Measurements from ENCODE around the gene TNK2.
"Not testable (repeated sequence)": the region's sequence is repeated elsewhere in the genome, so short reads cannot be mapped to it uniquely, and the experiment has no call there.

TNK2 gene

GRCh38 chr3:195883160-195883559 is 25.2 kb downstream of the TNK2 start:
- DNase-seq = no peak

- no peak for DNase-seq
Measured at GRCh38 chr3:195882002-195882441, 26.3 kb downstream of the TNK2 start.

- no peak for DNase-seq
Measured at GRCh38 chr3:195881276-195881988, 26.9 kb downstream of the TNK2 start.

GRCh38 chr3:195880037-195880431 is 28.3 kb downstream of the TNK2 start:
- DNase-seq = no peak

- no peak for DNase-seq
Measured at GRCh38 chr3:195879416-195880036, 28.8 kb downstream of the TNK2 start.

DNA sequence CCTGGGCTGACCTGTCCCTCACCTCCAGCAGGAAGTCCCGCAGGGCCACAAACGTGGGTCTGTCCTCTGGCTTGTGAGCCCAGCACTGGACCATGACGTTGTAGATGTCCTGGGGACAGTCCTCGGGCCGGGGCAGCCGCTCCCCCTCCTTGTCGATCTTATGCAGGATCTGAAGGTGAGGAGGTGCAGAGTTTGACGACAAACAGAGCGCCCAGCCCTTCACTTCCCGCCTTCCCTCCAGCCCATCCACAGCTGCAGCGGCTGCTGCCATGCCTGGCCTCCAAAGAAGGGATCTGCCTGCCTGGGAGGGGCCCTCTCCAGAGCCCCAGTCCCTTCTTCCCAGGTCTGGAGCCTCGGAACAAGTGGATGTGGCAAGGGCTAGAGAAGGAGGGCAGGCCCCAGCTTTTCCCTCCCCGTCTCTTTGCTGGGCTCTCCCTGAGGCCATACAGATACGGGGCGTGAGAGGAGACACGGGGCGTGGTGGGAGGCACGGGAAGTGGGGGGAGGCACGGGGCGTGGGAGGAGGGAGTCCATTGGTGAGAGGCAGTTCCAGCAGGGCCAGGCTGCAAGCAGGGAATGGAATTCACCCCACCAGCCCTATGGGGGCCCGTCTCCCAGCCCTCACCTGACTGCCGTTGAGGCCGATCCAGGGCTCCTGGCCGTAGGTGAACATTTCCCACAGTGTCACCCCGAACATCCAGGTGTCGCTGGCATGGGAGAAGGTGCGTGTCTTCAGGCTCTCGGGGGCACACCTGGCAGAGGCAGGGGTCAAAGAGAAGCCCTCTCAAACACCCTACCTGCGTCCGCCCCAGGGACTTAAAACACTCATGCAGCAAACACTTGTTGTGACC is 29.7 kb downstream of the TNK2 start:
- DNase-seq = no peak

- no peak for DNase-seq
Measured at GRCh38 chr3:195877767-195878423, 30.5 kb downstream of the TNK2 start.

DNA sequence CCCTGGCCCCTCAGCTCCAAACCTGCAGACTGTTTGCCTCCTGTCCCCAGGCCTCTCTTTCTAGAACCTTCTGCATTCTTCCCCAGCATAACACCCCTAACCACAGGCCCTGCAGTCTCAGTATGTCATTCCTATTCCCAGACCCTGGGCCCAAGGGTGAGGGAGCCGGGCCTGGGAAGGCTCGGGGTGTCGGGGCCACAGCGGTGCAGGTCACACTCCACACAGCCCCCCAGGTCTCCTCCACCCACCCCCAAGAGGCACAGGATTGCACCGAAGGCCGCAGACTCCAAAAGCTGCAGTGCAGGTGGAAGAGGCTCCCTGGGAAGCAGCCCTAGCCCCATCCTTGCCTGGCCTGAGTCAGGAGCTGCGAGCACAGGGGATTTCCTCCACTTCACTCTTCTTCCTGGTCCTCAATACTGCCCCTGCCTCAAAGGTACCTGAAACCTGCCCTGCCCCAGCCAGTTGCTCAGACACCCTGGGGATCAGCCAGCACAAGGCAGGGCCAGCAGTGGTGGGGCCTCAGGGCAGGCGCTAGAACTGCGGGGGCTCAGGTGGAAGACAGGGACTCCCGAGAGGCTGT is 31.1 kb downstream of the TNK2 start:
- no peak for DNase-seq

- DNase-seq = no peak
Measured at GRCh38 chr3:195876297-195877064, 31.9 kb downstream of the TNK2 start.

DNA sequence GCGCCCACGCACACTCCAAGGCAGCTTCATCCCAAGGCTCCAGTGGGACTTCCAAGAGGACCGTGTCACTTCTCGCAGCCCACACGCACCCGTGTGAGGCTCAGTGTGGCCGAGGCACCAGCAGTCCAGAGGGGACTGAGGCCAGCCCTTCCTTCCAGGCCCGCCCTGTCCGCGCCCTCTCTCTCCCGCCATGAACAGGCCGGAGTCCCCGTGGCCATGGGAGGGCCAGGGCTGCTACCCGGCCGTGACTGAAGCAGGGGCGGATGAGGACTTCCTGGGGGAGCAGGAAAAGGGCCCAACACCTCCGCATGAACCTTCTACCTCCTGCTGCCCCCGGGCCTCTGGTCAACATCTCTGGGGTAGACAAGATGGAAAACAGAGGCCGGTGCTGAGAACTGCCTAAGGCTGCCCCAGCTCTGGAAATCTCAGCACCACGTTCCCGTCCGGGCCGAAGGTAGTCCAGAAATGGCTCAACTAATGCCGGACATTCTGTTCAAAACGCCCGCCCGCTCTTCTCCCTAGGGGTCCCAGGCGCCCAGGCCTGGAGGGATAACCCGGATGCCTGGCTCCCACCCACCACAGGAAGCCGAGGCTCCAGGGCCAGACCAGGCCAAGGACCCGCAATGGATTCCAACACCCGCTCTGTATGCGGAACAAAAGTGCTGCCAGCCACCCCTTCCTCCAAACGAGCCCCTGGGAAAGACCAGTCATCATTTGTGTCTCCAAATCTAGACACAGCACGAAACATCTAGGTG is 32.7 kb downstream of the TNK2 start:
- DNase-seq = no peak

GRCh38 chr3:195873971-195874370 is 34.4 kb downstream of the TNK2 start:
- DNase-seq = no peak

GRCh38 chr3:195873281-195873887 is 35.0 kb downstream of the TNK2 start:
- no peak for DNase-seq

DNA sequence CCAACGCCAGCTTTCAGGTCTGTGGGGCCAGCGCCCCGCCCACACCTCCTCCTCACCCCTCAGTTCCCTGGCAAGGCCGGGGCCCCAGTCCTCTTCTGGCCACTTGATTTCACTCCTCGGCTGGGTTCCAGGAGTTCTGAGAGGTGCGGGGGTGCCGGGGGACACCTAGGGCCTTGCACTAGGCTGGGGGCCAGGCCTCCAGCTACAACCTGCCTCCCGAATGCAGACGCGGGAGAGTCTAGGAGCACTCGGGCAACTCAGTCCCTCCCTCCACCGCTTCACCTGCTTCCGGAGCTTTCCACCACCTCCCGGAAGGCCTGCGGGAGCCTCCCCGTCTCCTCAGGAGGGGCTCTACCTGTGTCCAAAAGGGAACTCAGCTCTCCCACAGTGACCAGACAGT is 35.6 kb downstream of the TNK2 start:
- DNase-seq = no peak

DNA sequence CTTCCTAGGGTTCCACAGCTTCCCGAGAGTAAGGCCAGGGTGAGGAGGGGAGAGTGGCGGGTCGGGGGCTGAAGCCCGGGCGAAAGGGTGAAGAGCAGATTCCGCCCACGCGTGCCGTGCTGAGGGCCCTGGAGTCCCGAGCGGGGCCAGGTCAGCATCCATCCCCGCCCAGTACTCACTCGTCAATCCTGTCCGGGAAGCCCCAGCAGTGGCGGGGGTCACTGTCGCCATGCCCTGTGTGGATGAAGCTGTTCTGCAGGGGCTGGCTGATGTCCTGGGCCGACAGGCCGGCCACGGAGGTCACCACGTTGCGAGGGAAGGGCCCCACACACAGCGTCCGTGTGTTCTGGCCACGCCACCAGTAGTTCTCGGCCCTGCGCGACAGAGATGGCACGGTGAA is 36.3 kb downstream of the TNK2 start:
- no peak for DNase-seq

DNA sequence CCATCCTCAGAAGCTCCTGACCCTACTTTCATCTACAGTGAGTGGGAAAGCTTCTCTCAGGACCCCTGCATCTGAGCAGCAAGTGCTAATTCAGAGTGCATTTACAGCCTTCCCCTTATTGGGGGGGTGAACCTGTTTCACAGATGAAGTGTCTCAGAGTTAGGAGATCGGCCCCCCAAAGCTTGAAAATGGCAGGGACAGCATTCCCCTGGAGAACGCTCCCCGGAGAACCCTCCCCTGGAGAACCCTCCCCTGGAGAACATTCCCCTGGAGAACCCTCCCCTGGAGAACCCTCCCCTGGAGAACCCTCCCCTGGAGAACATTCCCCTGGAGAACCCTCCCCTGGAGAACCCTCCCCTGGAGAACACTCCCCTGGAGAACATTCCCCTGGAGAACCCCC is 36.7 kb downstream of the TNK2 start:
- not testable (repeated sequence) for DNase-seq

- no peak for DNase-seq
Measured at GRCh38 chr3:195870937-195871336, 37.4 kb downstream of the TNK2 start.

DNA sequence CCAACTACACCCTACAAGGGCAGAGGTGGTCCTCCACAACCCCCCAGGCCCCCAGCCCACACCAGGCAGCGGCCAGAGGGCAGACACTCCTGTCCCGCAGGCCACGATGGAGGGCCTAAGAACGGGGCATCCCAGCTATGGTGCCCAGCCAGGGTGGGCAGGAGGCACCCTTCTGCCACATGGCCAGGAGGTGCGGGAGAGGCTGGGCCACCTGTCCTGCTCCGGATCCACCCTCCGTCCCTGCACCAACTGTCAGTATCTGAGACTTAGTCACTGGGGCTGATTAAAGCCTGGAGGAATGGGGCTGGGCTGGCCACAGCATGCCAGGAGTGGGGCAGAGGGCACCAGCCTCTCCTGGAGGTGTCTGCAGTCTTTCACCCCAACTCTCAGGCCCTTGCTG is 37.9 kb downstream of the TNK2 start:
- DNase-seq = no peak

DNA sequence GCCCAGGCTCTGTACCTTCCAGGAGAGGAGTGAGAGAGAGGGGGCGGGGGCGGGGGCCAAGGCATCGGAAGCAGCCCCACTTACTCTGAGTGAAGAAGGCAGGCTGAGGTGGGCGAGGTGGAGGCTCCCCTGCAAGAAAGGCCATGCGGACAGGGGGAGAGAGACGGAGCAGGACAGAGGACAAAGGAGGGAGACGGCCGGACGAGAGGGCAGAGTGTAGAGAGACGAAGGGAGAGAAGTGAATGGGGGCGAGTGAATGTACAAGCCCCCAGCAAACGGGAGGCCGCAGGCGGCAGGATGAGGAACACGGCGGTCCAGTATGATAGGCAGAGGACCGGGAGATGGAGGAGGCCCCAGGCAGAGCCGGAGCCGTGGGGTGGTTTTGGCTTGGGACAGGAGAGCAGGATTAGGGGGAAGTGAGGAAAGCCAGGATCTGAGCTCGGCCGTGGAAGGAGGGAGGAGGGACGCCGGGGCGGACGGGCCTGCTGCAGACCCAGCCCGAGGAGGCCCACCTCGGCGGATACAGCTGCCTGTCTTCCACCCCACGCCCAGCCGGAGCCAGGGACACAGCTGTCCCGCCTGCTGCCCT is 38.8 kb downstream of the TNK2 start:
- no peak for DNase-seq

GRCh38 chr3:195868866-195869412 is 39.4 kb downstream of the TNK2 start:
- DNase-seq = no peak

- no peak for DNase-seq
Measured at GRCh38 chr3:195868336-195868865, 40.0 kb downstream of the TNK2 start.

Data from activated CD4-positive, CD25-positive, alpha-beta regulatory T cell treated with anti-CD3 and anti-CD28 coated beads, Interleukin-2, amount 50 U/mL, for 72 hours (primary cell).